Bronchus fibroblast of lung (primary cell): Measurements from ENCODE around the gene ATP5F1D. TPM values are rescaled to one million over a fixed set of nuclear protein-coding genes. Genes with fewer than 3 reads are reported as not detected.

ENCODE experiments used
- total RNA-seq: library from RNA; depleted of rRNA; stranded (reverse); fragments of >200 nt; gene quantifications from 2 replicates; pipeline ENCODE4 v1.2.3, GENCODE V29; 2015

The ATP5F1D gene
- 103 and 108 TPM in 2 replicates for total RNA-seq

DNA sequence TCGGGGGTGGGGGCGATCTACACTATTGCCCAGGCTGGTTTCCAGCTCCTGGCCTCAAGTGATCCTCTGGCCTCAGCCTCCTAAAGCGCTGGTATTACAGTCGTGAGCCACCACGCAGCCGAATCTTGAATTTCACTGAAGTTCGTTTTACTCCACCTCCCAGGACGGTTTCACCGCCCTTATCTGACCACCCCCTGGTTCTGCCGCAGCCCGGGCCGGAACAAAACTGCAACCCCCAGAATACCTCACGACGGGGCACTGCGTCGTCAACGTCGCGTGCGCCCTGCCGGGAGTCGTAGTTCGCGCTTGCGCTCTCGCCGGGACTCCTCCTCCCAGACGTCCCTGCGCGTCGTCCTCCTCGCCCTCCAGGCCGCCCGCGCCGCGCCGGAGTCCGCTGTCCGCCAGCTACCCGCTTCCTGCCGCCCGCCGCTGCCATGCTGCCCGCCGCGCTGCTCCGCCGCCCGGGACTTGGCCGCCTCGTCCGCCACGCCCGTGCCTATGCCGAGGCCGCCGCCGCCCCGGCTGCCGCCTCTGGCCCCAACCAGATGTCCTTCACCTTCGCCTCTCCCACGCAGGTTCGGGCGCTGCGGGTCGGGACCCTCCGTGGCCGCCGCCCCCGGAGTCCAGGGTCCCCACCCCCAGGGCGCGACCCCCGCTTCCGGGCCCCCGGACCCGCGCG is at the start of gene ATP5F1D:
Gene ATP5F1D, plus strand, starts transcription at position 335 of the 679 bp plus-strand sequence. Its CDS starts 100 bp downstream, at position 435.

DNA sequence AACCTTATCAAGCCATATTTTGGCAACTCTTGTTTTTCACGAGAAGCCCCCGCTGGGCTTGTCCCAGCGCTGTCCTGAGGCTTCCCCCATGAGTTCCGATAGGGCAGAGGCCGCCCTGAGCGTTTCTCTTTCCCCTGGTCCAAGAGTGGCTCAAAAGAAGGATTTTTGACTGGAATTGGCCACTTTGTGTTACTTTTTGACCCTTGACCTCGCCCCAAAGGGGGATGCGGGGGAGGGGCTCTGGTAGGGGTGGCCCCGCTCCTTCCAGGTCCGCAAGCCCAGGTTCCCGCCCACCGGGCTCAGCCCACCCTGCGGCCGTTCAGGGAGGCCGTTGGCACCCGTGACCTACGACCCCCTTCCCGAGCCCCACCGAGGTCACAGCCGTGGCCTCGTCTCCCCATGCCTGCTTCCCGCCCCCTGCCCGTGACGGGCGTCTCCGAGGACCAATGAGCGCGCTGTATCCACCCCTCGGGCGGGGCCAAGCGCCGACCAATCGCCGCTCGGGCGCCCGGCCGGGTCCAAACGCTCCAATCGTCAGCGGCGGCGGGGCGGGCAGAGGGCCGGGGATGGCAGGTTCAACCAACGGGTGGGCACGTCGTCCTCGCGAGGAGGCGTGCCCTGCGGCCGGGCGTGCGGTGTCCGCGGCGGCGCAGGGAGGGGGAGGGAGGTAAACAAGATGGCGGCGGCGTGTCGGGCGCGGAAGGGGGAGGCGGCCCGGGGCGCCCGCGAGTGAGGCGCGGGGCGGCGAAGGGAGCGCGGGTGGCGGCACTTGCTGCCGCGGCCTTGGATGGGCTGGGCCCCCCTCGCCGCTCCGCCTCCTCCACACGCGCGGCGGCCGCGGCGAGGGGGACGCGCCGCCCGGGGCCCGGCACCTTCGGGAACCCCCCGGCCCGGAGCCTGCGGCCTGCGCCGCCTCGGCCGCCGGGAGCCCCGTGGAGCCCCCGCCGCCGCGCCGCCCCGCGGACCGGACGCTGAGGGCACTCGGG is 36.1 kb upstream of the ATP5F1D start, which contains the start of gene STK11:
Gene STK11, plus strand, starts transcription at position 665 of the 986 bp plus-strand sequence. CDS start 1,136 bp downstream, outside the sequence.

DNA sequence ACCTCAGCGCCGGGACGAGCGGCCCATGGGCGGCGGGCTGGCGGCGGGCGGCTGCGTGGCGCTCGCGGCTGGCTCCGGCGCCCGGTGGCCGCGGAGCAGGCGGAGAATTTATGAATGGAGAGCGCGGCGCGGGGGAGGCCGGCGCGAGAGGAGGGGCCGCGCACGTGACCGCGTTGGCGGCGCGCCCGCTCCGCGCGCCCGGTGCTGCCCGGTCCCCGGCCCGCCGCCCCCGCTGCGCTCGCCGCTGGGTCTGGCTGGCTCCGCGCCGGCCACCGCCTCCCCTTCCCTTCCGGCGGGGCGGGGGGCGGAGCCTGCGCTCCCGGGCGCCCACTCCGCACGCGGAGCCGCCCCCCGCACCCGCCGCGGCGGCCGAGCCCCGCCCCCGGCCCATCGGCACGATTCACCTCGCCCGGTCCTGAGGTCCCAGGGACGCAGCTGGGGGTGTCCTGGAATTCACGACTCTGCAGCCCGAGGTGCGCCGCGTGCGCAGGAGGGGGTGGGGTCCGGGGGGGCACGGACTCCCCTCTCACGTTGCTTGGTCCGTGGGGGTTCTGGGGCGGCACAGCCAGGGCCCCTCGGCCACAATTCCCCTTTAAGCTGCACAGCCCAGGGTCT is 3.7 kb upstream of the ATP5F1D start, which contains the start of gene CBARP:
Gene CBARP, minus strand, starts transcription at position 252 of the 615 bp plus-strand sequence. CDS start 1,905 bp downstream, outside the sequence.

DNA sequence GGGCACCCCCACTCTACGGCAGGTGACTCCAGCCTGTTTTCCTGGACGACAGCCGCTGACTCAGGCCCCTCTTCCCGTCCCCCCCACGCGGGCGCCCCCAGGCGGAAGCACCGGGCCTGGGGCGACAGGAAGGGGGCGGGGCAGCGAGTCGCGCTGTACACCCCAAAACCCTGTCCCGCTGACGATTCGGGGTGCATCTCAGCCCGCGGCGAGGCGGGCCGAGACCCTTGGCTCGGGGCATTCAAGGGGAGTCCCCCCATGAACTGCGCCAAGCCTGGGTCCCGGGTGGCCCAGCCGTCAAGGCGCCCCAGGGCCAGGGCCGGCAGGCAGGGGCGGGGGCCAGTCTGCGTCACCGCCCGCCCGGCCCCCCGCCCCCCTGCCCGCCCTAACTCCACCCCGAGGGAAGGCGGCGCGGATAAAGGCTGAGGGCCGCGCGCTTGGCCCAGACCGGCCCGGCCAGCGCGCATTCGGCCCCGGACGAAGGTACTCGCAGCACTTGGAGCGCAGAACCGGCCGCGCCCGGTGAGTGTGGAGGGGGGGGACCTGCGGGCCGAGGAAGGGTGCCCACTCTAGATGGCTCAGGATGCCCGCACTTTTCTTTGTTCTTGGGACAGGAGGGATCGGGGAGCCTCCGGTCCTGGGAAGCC is 6.7 kb downstream of the ATP5F1D start, which contains the start of gene MIDN:
Gene MIDN, plus strand, starts transcription at position 445 of the 647 bp plus-strand sequence. CDS start 1,714 bp downstream, outside the sequence.

DNA sequence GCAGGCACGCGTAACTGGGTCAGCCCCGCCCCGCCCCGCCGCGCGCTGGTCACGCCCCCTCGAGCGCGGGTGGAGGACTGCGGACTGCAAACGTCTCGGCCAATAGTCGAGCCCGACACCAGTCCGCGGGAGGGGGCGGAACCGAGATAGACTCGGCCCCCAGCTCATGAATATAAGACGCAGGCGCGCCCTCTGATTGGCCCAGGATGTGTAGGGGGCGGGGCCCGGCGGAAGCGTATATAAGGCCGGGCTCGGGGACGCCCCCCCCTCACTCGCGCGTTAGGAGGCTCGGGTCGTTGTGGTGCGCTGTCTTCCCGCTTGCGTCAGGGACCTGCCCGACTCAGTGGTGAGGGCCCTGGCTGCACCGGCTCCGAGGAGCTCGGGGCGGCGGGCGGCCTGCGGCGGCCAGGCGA is 27.5 kb downstream of the ATP5F1D start, which contains the start of gene CIRBP:
Gene CIRBP, plus strand, starts transcription at position 268 of the 413 bp plus-strand sequence. CDS start 1,602 bp downstream, outside the sequence.

DNA sequence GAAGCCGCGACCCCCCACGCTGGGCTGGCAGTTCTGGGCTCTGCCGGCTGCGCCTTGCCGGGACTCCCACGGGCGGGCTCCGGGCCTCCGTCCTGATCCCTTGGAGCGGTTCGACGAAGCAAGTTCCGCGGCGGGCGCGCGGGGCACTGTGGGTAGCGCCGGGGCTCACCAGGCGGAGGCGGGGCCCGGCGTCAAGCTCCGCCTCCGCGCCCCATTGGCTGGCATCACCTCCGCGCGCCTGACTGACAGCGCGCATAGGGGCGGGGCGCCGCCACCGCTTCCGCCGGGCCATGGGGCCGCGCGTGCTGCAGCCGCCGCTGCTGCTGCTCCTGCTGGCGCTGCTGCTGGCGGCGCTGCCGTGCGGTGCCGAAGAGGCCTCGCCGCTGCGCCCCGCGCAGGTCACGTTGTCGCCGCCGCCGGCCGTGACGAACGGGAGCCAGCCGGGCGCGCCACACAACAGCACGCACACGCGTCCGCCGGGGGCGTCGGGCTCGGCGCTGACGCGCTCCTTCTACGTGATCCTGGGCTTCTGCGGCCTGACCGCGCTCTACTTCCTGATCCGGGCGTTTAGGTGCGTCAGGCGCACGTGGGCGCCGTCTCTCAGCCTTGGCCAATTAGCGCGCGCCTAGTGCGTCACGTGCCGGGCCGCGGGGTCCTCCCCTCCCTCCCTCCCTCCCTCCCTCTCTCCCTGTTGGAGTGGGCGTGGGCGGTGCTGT is 33.9 kb downstream of the ATP5F1D start, which contains the start of gene FAM174C:
Gene FAM174C, plus strand, starts transcription at position 271 of the 716 bp plus-strand sequence. Its CDS starts 20 bp downstream, at position 291.

DNA sequence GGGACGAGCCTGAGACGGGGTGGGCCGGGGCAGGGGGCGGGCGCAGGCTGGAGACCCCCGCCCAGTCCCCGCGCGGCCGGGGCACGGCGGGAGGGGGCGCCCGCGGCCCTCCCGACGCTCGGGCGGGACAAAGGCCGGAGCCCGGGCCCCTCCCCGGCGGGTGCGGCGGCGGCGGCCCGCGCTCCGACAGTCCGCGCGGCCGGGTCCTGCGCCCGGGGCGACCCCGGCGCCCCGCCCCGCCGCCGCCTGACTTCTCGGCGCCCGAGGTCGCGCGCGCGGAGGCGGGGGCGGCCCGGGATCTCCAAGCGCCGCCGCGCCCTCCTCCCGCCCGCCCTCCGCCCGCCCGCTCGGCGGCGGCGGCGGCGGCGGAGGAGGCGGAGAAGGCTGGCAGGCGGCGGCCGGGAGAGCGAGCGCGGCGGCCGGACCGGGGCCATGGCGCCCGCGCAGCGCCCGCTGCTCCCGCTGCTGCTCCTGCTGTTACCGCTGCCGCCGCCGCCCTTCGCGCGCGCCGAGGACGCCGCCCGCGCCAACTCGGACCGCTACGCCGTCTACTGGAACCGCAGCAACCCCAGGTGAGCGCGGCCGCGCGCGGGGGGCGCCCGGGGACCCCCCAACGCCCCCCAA is 44.3 kb downstream of the ATP5F1D start, which contains the start of gene EFNA2:
Gene EFNA2, plus strand, starts transcription at position 137 of the 624 bp plus-strand sequence. Its CDS starts 296 bp downstream, at position 433.

Other genes starting within 250 kb of the ATP5F1D start
- 0.17 and 3.1 TPM in 2 replicates for gene GRIN3B, start 241.3 kb upstream of the ATP5F1D start, total RNA-seq
- 115 and 128 TPM in 2 replicates for gene TMEM259, start 220.6 kb upstream of the ATP5F1D start, total RNA-seq
- gene RNU6-2, start 220.2 kb upstream of the ATP5F1D start, total RNA-seq: not detected in 2 replicates
- 303 and 326 TPM in 2 replicates for gene CNN2, start 215.1 kb upstream of the ATP5F1D start, total RNA-seq
- gene ABCA7, start 201.6 kb upstream of the ATP5F1D start, total RNA-seq: 2.8 and 3.0 TPM in 2 replicates
- 0.59 and 2.9 TPM in 2 replicates for gene ARHGAP45, start 174.6 kb upstream of the ATP5F1D start, total RNA-seq
- 300 TPM in 2 replicates for gene POLR2E, start 146.4 kb upstream of the ATP5F1D start, total RNA-seq
- gene GPX4, start 137.8 kb upstream of the ATP5F1D start, total RNA-seq: 672 and 674 TPM in 2 replicates
- gene SBNO2, start 67.5 kb upstream of the ATP5F1D start, total RNA-seq: 31.4 and 35.2 TPM in 2 replicates
- gene STK11, start 36.0 kb upstream of the ATP5F1D start, total RNA-seq: 67.5 and 69.3 TPM in 2 replicates
- gene CBARP, start 3.7 kb upstream of the ATP5F1D start, total RNA-seq: 1.8 and 2.9 TPM in 2 replicates
- 18.7 and 19.2 TPM in 2 replicates for gene MIDN, start 6.8 kb downstream of the ATP5F1D start, total RNA-seq
- 300 and 305 TPM in 2 replicates for gene CIRBP, start 27.6 kb downstream of the ATP5F1D start, total RNA-seq
- gene FAM174C, start 33.8 kb downstream of the ATP5F1D start, total RNA-seq: 57.2 and 66.0 TPM in 2 replicates
- gene EFNA2, start 44.1 kb downstream of the ATP5F1D start, total RNA-seq: not detected in 2 replicates
- gene NDUFS7, start 142.2 kb downstream of the ATP5F1D start, total RNA-seq: 187 and 192 TPM in 2 replicates
- 37.5 and 55.8 TPM in 2 replicates for gene GAMT, start 159.8 kb downstream of the ATP5F1D start, total RNA-seq
- 117 and 138 TPM in 2 replicates for gene DAZAP1, start 165.8 kb downstream of the ATP5F1D start, total RNA-seq
- 3,175 and 3,222 TPM in 2 replicates for gene RPS15, start 196.6 kb downstream of the ATP5F1D start, total RNA-seq
- under 0.01 TPM in 2 replicates for gene APC2, start 208.4 kb downstream of the ATP5F1D start, total RNA-seq
- gene C19orf25, start 237.5 kb downstream of the ATP5F1D start, total RNA-seq: 34.3 and 35.2 TPM in 2 replicates
- gene PCSK4, start 248.6 kb downstream of the ATP5F1D start, total RNA-seq: 1.2 and 1.6 TPM in 2 replicates
- 2.2 and 2.5 TPM in 2 replicates for gene REEP6, start 249.4 kb downstream of the ATP5F1D start, total RNA-seq